GM12864 (cell line): Measurements from ENCODE around the gene ANKS6.

Experiments
- DNase-seq: peaks from one replicate; pipeline ENCODE4 v3.0.0-alpha.2; 2011; ENCODE audit warnings: low read depth
- H3K4me3 ChIP-seq: 2 replicates; pipeline ENCODE4 v1.5.1; 2011; ENCODE audit warnings: mild to moderate bottlenecking, low read depth, low read length, control low read depth
- TF ChIP-seq, protein P1 (sequence below): IDR thresholded peaks from 2 replicates; pipeline ENCODE4 v1.5.1; 2011; ENCODE audit warnings: low read depth, mild to moderate bottlenecking, moderate library complexity, low read length, control low read depth, inconsistent platforms; ENCODE audit errors: missing control alignments

ANKS6 gene

DNA sequence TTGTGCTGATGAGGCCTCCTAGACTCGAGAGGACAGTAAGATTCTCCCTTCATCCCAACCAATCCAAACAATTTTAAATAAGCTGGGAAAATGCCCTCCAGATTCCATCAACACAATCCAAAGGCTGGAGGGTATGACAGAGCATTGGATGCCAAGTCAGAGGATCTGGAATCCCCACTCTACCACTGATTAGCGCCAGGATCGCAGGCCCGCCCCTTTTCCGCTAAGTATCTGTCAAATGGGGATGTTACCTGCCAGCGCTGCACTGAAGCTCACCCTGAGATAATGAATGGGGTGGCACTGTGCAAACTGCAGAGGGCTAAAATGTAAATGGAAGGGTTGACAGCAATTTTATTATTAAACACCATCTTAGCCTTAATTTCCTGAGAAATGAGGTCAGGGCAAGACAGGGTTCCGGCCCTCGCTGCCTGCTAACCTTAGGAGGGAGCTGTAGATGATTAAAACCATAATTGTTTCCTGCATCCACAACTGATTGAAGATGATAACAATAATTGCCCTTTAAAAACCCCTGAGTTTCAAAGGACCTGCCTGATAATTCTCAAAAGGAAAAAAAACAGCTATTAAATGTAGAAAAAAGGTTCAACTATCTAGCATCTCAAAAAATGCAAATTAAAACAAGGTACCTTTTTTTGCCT, 56.0 kb downstream of the ANKS6 start:
- TF ChIP-seq, protein P1, sequence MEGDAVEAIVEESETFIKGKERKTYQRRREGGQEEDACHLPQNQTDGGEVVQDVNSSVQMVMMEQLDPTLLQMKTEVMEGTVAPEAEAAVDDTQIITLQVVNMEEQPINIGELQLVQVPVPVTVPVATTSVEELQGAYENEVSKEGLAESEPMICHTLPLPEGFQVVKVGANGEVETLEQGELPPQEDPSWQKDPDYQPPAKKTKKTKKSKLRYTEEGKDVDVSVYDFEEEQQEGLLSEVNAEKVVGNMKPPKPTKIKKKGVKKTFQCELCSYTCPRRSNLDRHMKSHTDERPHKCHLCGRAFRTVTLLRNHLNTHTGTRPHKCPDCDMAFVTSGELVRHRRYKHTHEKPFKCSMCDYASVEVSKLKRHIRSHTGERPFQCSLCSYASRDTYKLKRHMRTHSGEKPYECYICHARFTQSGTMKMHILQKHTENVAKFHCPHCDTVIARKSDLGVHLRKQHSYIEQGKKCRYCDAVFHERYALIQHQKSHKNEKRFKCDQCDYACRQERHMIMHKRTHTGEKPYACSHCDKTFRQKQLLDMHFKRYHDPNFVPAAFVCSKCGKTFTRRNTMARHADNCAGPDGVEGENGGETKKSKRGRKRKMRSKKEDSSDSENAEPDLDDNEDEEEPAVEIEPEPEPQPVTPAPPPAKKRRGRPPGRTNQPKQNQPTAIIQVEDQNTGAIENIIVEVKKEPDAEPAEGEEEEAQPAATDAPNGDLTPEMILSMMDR = no peak
- H3K4me3 ChIP-seq = no peak overlapping the region
- DNase-seq = no peak

DNA sequence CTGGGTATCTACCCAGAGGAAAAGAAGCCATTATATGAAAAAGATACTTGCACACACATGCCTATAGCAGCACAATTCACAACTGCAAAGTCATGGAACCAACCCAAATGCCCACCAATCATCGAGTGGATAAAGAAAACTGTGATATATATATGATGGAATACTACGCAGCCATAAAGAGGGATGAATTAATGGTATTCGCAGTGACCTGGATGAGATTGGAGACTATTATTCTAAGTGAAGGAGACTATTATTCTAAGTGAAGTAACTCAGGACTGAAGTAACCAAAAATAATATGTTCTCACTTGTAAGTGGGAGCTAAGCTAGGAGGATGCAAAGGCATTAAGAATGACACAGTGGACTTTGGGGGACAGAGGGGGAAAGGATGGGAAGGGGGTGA, 57.6 kb downstream of the ANKS6 start:
- no peak for DNase-seq
- TF ChIP-seq, protein P1 = no peak
- H3K4me3 ChIP-seq = no peak overlapping the region

DNA sequence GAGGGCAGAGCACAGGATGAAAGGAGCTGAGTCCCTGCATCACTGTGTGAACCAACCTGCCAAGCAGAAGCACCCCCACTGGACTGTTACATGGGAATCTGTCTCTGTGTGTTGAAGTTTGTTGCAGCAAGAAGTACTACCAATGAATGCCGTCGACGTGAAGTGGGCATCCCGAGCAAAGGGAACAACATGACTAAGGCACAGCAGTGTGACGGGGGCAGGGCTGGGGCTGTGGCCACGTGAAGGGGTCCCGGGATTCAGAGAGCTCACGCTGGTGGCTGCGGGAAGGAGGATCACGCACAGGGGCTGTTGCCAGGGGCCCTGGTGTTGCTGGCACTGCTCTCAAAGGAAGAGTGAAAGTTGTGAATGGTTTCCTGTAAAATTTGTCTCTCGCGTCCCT, 60.1 kb downstream of the ANKS6 start:
- TF ChIP-seq, protein P1 = no peak
- no peak for DNase-seq
- H3K4me3 ChIP-seq = no peak overlapping the region

DNA sequence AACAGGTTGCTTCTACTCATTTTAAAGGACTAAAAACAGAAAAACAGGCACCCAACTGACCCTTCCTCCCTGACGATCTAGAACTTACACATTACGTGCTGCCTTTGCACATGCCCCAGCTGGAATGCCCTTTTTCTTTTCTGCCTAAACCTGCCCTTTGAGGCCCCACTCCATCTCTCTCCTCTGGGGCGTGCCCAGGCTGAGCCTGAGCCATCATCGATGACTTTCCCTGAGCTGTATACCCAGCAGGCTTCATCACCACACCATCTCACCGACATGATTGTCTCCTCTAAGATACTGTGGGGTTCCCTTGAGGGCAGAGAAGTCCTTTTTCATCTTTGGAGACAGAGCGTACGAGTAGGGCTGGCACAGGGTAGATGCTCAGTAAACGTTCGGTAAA, 63.6 kb downstream of the ANKS6 start:
- H3K4me3 ChIP-seq = no peak overlapping the region
- no peak for DNase-seq
- TF ChIP-seq, protein P1 = no peak

DNA sequence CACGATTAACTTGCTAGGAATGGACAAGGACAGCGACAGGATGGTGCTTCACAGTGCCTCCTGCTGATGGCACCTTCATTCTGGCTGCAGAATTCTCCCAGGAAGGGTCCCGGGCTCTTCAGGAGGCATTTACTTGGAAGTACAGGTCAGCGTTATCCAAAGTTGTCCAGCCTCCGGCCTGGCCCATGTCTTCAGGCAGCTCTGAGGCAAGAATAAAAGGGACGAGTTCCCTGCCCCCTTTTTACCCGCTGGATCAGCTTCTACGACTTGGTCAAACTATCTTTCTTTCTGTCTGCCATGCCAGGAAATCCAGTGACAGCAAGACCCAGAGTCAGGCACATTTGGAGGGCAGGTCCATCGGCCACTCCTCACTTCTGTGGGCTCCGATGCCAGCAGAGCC, 64.3 kb downstream of the ANKS6 start:
- DNase-seq = no peak
- no peak overlapping the region for H3K4me3 ChIP-seq

DNA sequence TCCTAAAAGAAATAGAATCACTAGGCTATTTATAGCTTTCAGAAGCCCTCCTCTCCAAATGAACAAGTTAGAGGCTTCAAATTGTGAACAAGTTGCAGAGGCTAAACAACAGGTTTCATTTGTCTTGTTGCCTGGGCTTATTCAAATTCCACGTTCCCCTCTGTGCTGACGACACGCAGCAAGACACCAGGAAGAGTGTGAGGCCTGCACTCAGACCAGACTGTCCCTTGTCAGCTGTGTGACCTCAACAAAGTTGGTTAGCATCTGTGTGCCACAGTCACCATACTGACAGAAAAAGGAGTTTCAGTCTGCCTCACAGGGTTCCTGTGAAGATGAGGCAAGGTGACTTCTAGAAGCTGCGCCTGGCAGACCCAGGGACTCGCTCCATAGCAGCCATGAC, 65.5 kb downstream of the ANKS6 start:
- TF ChIP-seq, protein P1 = no peak
- no peak overlapping the region for H3K4me3 ChIP-seq
- no peak for DNase-seq

More for the DNA sequence above, 64.3 kb downstream of the ANKS6 start:
- TF ChIP-seq, protein P1 = no peak

DNA sequence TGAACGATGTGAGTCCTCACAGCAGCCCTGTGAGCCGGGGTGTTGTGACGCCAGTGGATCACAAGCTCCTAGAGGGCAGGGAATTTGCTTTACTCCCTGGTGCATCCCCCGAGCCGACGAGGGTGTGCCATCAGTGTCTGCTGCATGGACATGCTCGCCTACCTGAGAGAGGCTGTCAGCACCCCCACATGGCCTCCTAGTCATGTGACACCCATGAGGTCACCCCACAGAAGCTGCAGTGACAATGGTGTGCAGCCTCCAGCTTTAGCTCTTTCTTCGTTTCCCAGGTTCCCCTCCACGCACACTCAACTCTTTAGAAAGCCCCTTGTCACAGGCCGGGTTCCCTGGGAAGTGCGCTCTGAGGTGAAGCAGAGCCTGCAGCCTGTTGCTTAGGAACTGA, 67.9 kb downstream of the ANKS6 start:
- TF ChIP-seq, protein P1 = no peak
- DNase-seq = no peak
- H3K4me3 ChIP-seq = no peak overlapping the region
